ENCODE results near the gene SELPLG. TPM values are rescaled to one million over a fixed set of nuclear protein-coding genes. Genes with fewer than 3 reads are reported as not detected.
A peak's percentile ranks its signal among the peaks of the same experiment; 100 is the strongest.

SELPLG gene
- not detected in 2 replicates for total RNA-seq (ENCODE audit: low replicate concordance)

DNA sequence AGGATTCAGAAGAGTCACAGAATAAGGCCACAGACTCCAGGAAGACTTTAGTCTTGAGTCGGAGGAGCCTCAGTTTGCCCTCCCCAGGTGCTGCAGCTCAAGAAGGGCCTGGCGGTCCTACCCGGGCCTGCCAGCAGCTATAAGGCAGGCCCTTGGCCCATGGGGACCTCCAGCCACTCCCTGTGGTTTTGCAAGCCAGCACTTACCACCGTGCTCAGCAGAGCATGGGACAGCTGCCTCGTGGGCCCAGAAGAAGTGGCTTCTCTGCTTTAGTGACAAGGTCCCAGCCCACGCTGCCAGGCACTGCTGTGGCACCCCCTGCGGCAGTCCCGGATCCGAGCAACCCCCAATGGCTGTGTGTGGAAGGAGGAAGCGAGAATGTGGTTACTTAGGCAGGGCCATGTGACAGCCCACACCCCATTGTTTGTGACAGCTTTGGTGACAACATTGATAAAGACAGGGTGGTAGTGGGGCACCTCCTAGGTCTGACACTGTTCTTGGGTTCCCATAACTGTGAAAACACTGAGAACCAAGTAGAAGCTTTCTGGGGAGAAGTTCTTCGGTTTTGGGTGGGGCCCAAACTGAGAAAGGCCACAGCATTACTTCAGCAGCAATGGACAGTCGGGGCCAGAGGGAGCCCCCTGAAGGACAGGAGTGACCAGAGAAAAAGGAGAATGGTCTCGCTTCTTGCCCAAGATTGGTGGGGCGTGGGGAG, at the start of gene SELPLG:
TSS of gene SELPLG (minus strand) at position 361 of the 715 bp plus-strand sequence. CDS start 9,587 bp downstream, outside the sequence.
- no peak within 1 kb of the TSS for H3K4me3 Mint-ChIP-seq
- peaks cover 40% of the 10 kb centered on the region for H3K4me1 ChIP-seq
- no peaks in the 10 kb centered on the region for H3K79me2 ChIP-seq (ENCODE audit: low read depth)
- no peaks in the 10 kb centered on the region for H3K9me3 ChIP-seq (ENCODE audit: low read depth)
- H3K36me3 Mint-ChIP-seq, result no peaks in the 10 kb centered on the region
- H3K27ac ChIP-seq, result no peak within 1 kb of the TSS
- H3K27me3 ChIP-seq, result no peaks in the 10 kb centered on the region
- no peaks in the 10 kb centered on the region for H3K36me3 ChIP-seq
- H3K4me2 ChIP-seq, result no peak within 1 kb of the TSS
- peak within 1 kb of the TSS; percentile 80 for H2AFZ ChIP-seq (replicated peaks)
- no peak within 1 kb of the TSS for H3K9ac ChIP-seq
- H3K9me3 Mint-ChIP-seq, result no peaks in the 10 kb centered on the region
- peaks cover 31% of the 10 kb centered on the region for H3F3A ChIP-seq (ENCODE audit: low read depth)
- H3K4me1 Mint-ChIP-seq, result peaks cover 79% of the 10 kb centered on the region
- peak within 1 kb of the TSS; percentile 98 for H3K27ac Mint-ChIP-seq
- H3K4me3 ChIP-seq, result no peak within 1 kb of the TSS
- no peaks in the 10 kb centered on the region for H4K20me1 ChIP-seq (ENCODE audit: low read depth)
- no peak for DNase-seq (ENCODE audit: low spot score)
- TF ChIP-seq EZH2phosphoT487 (IDR thresholded peaks at IDR 0.05), result no peak
- no peak for TF ChIP-seq EZH2 (IDR thresholded peaks at IDR 0.05)
- no peak for TF ChIP-seq CTCF (IDR thresholded peaks at IDR 0.05)
- H3K27me3 Mint-ChIP-seq (ENCODE audit: insufficient read depth, low read depth), result peaks cover 19% of the 10 kb centered on the region

DNA sequence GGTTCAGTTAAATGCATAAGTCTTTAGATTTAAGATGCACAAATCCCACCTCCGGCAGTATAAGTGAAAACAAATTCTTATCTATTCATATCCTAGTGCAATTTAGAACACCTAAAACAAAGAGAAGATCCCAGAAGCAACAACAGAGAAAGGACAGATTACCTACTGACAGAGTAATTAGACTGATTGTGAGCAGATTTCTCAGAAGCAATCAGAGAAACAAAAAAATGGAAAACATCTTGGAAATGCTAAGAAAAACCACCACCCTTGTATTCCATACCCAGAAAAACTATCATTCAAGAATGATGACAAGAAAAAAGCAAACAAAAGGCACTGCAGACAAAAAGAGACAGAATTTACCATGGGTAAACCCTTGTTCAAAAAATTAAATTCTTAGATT, 47.6 kb upstream of the SELPLG start:
- H3K36me3 Mint-ChIP-seq, result peaks cover 13% of the 10 kb centered on the region
- peaks cover 5% of the 10 kb centered on the region for H3F3A ChIP-seq (ENCODE audit: low read depth)
- H4K20me1 ChIP-seq (ENCODE audit: low read depth), result peaks cover 51% of the 10 kb centered on the region
- no peak overlapping the region for H3K4me3 ChIP-seq
- H3K4me1 ChIP-seq, result peaks cover 18% of the 10 kb centered on the region
- H3K4me3 Mint-ChIP-seq, result no peak overlapping the region
- no peak overlapping the region for H3K27ac Mint-ChIP-seq
- no peaks in the 10 kb centered on the region for H3K9me3 ChIP-seq (ENCODE audit: low read depth)
- H3K27me3 Mint-ChIP-seq (ENCODE audit: insufficient read depth, low read depth), result peaks cover 2% of the 10 kb centered on the region
- no peaks in the 10 kb centered on the region for H3K9me3 Mint-ChIP-seq
- H3K4me1 Mint-ChIP-seq, result peaks cover 27% of the 10 kb centered on the region
- no peaks in the 10 kb centered on the region for H3K27me3 ChIP-seq
- H3K79me2 ChIP-seq (ENCODE audit: low read depth), result peaks cover 82% of the 10 kb centered on the region
- H2AFZ ChIP-seq (replicated peaks), result no peak overlapping the region
- DNase-seq (ENCODE audit: low spot score), result no peak
- H3K9ac ChIP-seq, result no peak overlapping the region
- H3K36me3 ChIP-seq, result no peaks in the 10 kb centered on the region
- no peak overlapping the region for H3K4me2 ChIP-seq
- peak overlapping the region; percentile 32 for H3K27ac ChIP-seq
- no peak for TF ChIP-seq EZH2phosphoT487 (IDR thresholded peaks at IDR 0.05)
- TF ChIP-seq CTCF (IDR thresholded peaks at IDR 0.05), result no peak
- no peak for TF ChIP-seq EZH2 (IDR thresholded peaks at IDR 0.05)

DNA sequence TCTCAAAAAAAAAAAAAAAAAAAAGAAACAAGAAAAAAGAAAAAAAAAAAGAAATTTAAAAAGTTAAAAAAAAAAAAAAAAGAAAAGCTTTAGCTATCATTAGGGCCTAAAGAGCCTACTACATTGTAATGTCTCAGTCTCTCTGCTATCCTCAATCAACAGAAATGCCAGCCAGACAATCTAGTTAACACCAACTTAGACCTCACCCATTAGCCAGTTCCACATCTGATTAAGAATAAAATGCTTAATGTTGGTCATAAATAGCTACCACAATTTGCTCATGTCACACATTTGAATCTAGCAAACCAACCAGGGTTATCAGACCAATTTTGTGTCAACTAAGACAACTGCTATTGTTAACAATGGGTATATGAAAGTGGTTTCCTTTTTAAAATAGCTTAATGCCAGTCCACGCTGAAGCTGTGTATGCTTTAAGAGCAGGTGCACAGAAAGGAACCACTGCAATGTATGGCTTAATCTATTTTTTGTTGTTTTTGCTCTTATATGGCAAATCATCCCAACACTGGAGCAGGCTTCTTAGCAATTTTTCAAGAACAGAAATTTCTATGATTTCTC, 45.5 kb upstream of the SELPLG start:
- Histone ChIP-seq H3K27ac (no peak overlapping the region), H3K4me2 (no peak overlapping the region), H2AFZ (replicated peaks) (no peak overlapping the region), H3K9ac (no peak overlapping the region), H3K4me3 (no peak overlapping the region), H3K79me2 (ENCODE audit: low read depth) (peaks cover 61% of the 10 kb centered on the region), H3K27me3 (no peaks in the 10 kb centered on the region), H3K9me3 (ENCODE audit: low read depth) (no peaks in the 10 kb centered on the region), H3F3A (ENCODE audit: low read depth) (peaks cover 5% of the 10 kb centered on the region), H3K4me1 (peaks cover 13% of the 10 kb centered on the region), H3K36me3 (no peaks in the 10 kb centered on the region), H4K20me1 (ENCODE audit: low read depth) (peaks cover 31% of the 10 kb centered on the region)
- no peak for DNase-seq (ENCODE audit: low spot score)
- TF ChIP-seq EZH2phosphoT487 (IDR thresholded peaks at IDR 0.05), result no peak
- no peak for TF ChIP-seq EZH2 (IDR thresholded peaks at IDR 0.05)
- H3K27me3 Mint-ChIP-seq (ENCODE audit: insufficient read depth, low read depth), result peaks cover 2% of the 10 kb centered on the region
- peaks cover 13% of the 10 kb centered on the region for H3K4me1 Mint-ChIP-seq
- peaks cover 27% of the 10 kb centered on the region for H3K36me3 Mint-ChIP-seq
- H3K4me3 Mint-ChIP-seq, result no peak overlapping the region
- H3K9me3 Mint-ChIP-seq, result no peaks in the 10 kb centered on the region
- no peak overlapping the region for H3K27ac Mint-ChIP-seq

Data from neural progenitor cell (in vitro differentiated cells).